ENCODE results near the gene CAPN5.

The CAPN5 gene

GRCh38 chr11:77102246-77103210 lies 35.8 kb downstream of the CAPN5 start, which contains the start of gene OMP:
Gene OMP, plus strand, starts transcription at chr11:77102840. Its CDS starts 0 bp downstream, at chr11:77102840.
- DNase-seq, result no peak

GRCh38 chr11:77103319-77103718 lies 36.5 kb downstream of the CAPN5 start:
- DNase-seq, result no peak

GRCh38 chr11:77104727-77105126 lies 38.0 kb downstream of the CAPN5 start:
- DNase-seq, result no peak

- peak; percentile 51 for DNase-seq
Measured at GRCh38 chr11:77106321-77106720, 39.5 kb downstream of the CAPN5 start.

GRCh38 chr11:77106759-77107158 lies 40.0 kb downstream of the CAPN5 start:
- DNase-seq, result no peak

GRCh38 chr11:77107950-77108349 lies 41.2 kb downstream of the CAPN5 start:
- no peak for DNase-seq

- no peak for DNase-seq
Measured at GRCh38 chr11:77108436-77108835, 41.7 kb downstream of the CAPN5 start.

- peak; percentile 81 for DNase-seq
Measured at GRCh38 chr11:77109236-77110019, 42.7 kb downstream of the CAPN5 start.

- no peak for DNase-seq
Measured at GRCh38 chr11:77110836-77111235, 44.1 kb downstream of the CAPN5 start.

GRCh38 chr11:77111277-77111676 lies 44.5 kb downstream of the CAPN5 start:
- DNase-seq, result no peak

- no peak for DNase-seq
Measured at GRCh38 chr11:77111946-77112345, 45.2 kb downstream of the CAPN5 start.

GRCh38 chr11:77112641-77113381 lies 46.0 kb downstream of the CAPN5 start:
- DNase-seq, result no peak

- peak; percentile 24 for DNase-seq
Measured at GRCh38 chr11:77113382-77114088, 46.8 kb downstream of the CAPN5 start.

- no peak for DNase-seq
Measured at GRCh38 chr11:77114089-77114463, 47.3 kb downstream of the CAPN5 start.

GRCh38 chr11:77115181-77115611 lies 48.4 kb downstream of the CAPN5 start:
- DNase-seq, result no peak

- no peak for DNase-seq
Measured at GRCh38 chr11:77115956-77116355, 49.2 kb downstream of the CAPN5 start.

- DNase-seq, result no peak
Measured at GRCh38 chr11:77117492-77117891, 50.7 kb downstream of the CAPN5 start.

- DNase-seq, result no peak
Measured at GRCh38 chr11:77118086-77118485, 51.3 kb downstream of the CAPN5 start.

- DNase-seq, result no peak
Measured at GRCh38 chr11:77118971-77119370, 52.2 kb downstream of the CAPN5 start.

- no peak for DNase-seq
Measured at GRCh38 chr11:77119531-77119936, 52.8 kb downstream of the CAPN5 start.

GRCh38 chr11:77120571-77120970 lies 53.8 kb downstream of the CAPN5 start:
- no peak for DNase-seq

GRCh38 chr11:77121096-77121640 lies 54.4 kb downstream of the CAPN5 start:
- no peak for DNase-seq
